Kidney (tissue), 14 donors: Measurements from ENCODE around the gene LILRA6. TPM values are rescaled to one million over a fixed set of nuclear protein-coding genes. Genes with fewer than 3 reads are reported as not detected.
A peak's percentile ranks its signal among the peaks of the same experiment; 100 is the strongest.
"Not testable (repeated sequence)": the region's sequence is repeated elsewhere in the genome, so short reads cannot be mapped to it uniquely, and the experiment has no call there.

ENCODE experiments used
- DNase-seq, 5 donors: peaks; one replicate each; pipeline ENCODE4 v3.0.0-alpha.2; 2013 to 2020
- FAIRE-seq: peaks from 2 replicates; lab custom pipeline; 2012; peaks lifted over from hg19 to GRCh38; lab: Jason Lieb, UNC
- H3K27ac ChIP-seq, 2 donors: one replicate each; pipeline ENCODE4 v1.7.0; 2013; ENCODE audit warnings: low read depth in 2 of 2, low read length in 2 of 2, inconsistent platforms in 1 of 2
- H3K27me3 ChIP-seq: one replicate; pipeline ENCODE4 v1.7.1; 2013; ENCODE audit warnings: low read length, inconsistent platforms; ENCODE audit not compliant: control insufficient read depth, insufficient read depth
- H3K36me3 ChIP-seq, 3 donors: one replicate each; pipeline versions ENCODE4 v1.7.0 to v1.7.1; 2013; ENCODE audit warnings: low read length in 3 of 3, control low read depth in 1 of 3, inconsistent platforms in 1 of 3; ENCODE audit not compliant: insufficient read depth in 3 of 3, control insufficient read depth in 2 of 3
- H3K4me1 ChIP-seq, 3 donors: one replicate each; pipeline versions ENCODE4 v1.7.0 to v1.7.1; 2013; ENCODE audit warnings: low read length in 3 of 3, inconsistent platforms in 1 of 3, low read depth in 1 of 3; ENCODE audit not compliant: control insufficient read depth in 2 of 3, insufficient read depth in 2 of 3
- H3K4me3 ChIP-seq, 3 donors: one replicate each; pipeline versions ENCODE4 v1.7.0 to v1.8.1; 2013; ENCODE audit warnings: low read length in 3 of 3, control low read depth in 1 of 3, inconsistent platforms in 1 of 3
- H3K9ac ChIP-seq, 3 donors: one replicate each; pipeline versions ENCODE4 v1.7.0 to v1.7.1; 2013; ENCODE audit warnings: low read length in 3 of 3, control low read depth in 1 of 3, inconsistent platforms in 1 of 3
- H3K9me3 ChIP-seq, 3 donors: one replicate each; pipeline versions ENCODE4 v1.7.0 to v1.7.1; 2013; ENCODE audit warnings: low read length in 3 of 3, control low read depth in 1 of 3, inconsistent platforms in 1 of 3; ENCODE audit not compliant: control insufficient read depth in 2 of 3, insufficient read depth in 1 of 3
- intact Hi-C: fragments of 100-400 bp; cut with DNase I; formaldehyde crosslinking; loops from one replicate; pipeline ENCODE4 v1.11.1; 2022
- polyA plus RNA-seq: library from polyadenylated mRNA; stranded (reverse); fragments of 350-450 nt; fragmentation: Illumina TruSeq; extraction: RNeasy Lipid Tissue Mini Kit (QIAGEN cat#74804); gene quantifications from one replicate; pipeline ENCODE4 v1.2.3, GENCODE V29; 2014; ENCODE audit warnings: low read depth, low replicate concordance; ENCODE audit not compliant: insufficient read depth
- total RNA-seq: library from RNA; stranded (reverse); fragmentation: NEBNext Ultra II Directional; extraction: Animal tissue kit (Norgen Biotek cat#: 25700); gene quantifications from one replicate; pipeline ENCODE4 v1.2.1, GENCODE V29; 2021
- TF ChIP-seq, protein P1 (sequence below): IDR thresholded peaks from 3 replicates; pipeline ENCODE4 v1.5.1; 2012; ENCODE audit warnings: mild to moderate bottlenecking, moderate library complexity, borderline replicate concordance; ENCODE audit not compliant: insufficient read depth; ENCODE audit errors: extremely low read depth
- donor health status: control.
- donor health status: control.
- donor health status: control.
- donor health status: control.
- donor health status: control.
- donor health status: DM: yes; HTN: yes; CAD: no.
- donor health status: Normal renal cell carcinoma (clear cell type).

LILRA6 gene
- total and polyA plus RNA-seq, 2 donors from 2014 or later: 2.9 TPM; not detected in 1

DNA sequence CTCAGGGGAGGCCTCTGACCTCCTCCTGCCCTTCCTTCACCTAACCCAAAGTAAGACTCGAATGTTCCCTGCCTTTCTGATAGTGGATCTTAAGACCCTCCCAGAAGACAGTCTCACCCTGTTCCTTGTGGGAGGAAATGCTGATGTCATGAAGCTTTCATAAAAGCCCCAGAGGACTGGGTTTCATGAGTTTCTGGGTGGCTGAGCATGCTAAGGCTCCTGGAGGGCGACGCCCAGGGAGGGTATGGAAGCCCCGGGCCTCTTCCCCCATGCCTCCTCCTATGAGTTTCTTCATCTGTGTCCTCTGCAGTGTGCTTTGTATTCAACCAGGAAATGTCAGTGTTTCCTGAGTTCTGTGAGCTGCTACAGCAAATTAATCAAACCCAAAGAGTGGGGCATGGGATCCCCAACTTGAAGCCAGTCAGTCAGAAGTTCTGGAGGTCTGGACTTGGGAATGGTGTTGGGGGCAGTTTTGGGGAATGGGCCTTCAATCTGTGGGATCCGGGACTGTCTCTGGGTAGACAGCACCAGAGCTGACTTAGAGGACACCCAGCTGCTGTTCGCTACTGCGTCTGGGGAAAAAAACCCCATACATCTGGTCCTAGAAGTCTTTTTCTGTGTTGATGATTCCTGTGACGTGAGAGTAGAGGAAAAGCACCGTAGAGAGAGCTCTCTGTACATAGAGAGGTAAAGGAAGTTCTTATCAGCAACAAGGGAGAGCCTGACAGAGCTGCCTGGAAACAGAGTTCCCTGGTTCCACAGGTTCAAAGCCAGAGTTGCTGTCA, 40.3 kb upstream of the LILRA6 start:
- intact Hi-C loops: no loop called here
- Histone ChIP-seq H3K9ac (no peak overlapping the region), H3K4me1 (no peaks in the 10 kb centered on the region), H3K36me3 (no peaks in the 10 kb centered on the region), H3K4me3 (no peak overlapping the region), H3K27ac (no peak overlapping the region), H3K27me3 (no peaks in the 10 kb centered on the region), H3K9me3 (no peaks in the 10 kb centered on the region)
- no peak for FAIRE-seq
- TF ChIP-seq, protein P1, sequence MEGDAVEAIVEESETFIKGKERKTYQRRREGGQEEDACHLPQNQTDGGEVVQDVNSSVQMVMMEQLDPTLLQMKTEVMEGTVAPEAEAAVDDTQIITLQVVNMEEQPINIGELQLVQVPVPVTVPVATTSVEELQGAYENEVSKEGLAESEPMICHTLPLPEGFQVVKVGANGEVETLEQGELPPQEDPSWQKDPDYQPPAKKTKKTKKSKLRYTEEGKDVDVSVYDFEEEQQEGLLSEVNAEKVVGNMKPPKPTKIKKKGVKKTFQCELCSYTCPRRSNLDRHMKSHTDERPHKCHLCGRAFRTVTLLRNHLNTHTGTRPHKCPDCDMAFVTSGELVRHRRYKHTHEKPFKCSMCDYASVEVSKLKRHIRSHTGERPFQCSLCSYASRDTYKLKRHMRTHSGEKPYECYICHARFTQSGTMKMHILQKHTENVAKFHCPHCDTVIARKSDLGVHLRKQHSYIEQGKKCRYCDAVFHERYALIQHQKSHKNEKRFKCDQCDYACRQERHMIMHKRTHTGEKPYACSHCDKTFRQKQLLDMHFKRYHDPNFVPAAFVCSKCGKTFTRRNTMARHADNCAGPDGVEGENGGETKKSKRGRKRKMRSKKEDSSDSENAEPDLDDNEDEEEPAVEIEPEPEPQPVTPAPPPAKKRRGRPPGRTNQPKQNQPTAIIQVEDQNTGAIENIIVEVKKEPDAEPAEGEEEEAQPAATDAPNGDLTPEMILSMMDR: no peak
- DNase-seq: peak in 2 of 5 donors; percentile 28 to 33

GRCh38 chr19:54281729-54282075, 39.1 kb upstream of the LILRA6 start:
- H3K4me1 ChIP-seq, H3K27ac ChIP-seq, FAIRE-seq, DNase-seq, H3K36me3 ChIP-seq, H3K27me3 ChIP-seq, H3K9ac ChIP-seq, H3K9me3 ChIP-seq, intact Hi-C loops, H3K4me3 ChIP-seq: not testable (repeated sequence)

- TF ChIP-seq, protein P1: no peak
- no peak within 1 kb of the TSS for H3K9ac ChIP-seq
- no peak within 1 kb of the TSS for H3K27ac ChIP-seq
- H3K4me3 ChIP-seq: no peak within 1 kb of the TSS
- H3K9me3 ChIP-seq: no peaks in the 10 kb centered on the region
- H3K27me3 ChIP-seq: no peaks in the 10 kb centered on the region
- no peaks in the 10 kb centered on the region for H3K4me1 ChIP-seq
- FAIRE-seq (no peak), DNase-seq (no peak)
- intact Hi-C loops: no loop called here
- H3K36me3 ChIP-seq: no peaks in the 10 kb centered on the region
These were observed 38.6 kb upstream of the LILRA6 start, which contains the start of gene LILRB2 for GRCh38 chr19:54281007-54281728. Gene LILRB2 (minus strand): TSS chr19:54281110. CDS start chr19:54280496, 614 bp downstream.

- not testable (repeated sequence) for H3K27me3 ChIP-seq
- DNase-seq: peak in 1 of 5 donors; percentile 5
These were observed 37.9 kb upstream of the LILRA6 start for GRCh38 chr19:54280441-54280840.

DNA sequence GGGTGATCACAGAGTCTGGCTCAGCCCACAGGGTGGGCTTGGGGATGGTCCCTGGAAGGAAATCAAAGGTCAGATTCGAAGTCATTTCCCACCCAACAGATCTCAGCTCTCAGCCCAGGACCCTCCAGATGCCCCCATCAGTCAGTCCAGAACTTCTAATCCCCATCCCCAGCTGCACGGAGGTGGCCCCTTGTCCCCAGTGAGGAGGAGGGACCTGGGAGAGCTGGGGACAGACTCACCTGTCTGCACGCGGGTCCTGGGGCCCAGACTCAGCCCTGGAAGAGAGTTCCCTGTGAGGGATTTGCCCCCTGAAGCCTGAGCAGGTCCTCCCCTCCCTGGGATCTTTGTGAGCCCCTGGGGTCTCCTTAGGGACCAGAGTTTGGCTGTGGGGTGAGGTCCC, 37.4 kb upstream of the LILRA6 start:
- intact Hi-C loops, H3K9ac ChIP-seq, H3K36me3 ChIP-seq, FAIRE-seq, H3K9me3 ChIP-seq, H3K27ac ChIP-seq, DNase-seq, H3K4me3 ChIP-seq, H3K4me1 ChIP-seq, H3K27me3 ChIP-seq: not testable (repeated sequence)

More at GRCh38 chr19:54280441-54280840, 37.9 kb upstream of the LILRA6 start:
- H3K9ac ChIP-seq, H3K4me1 ChIP-seq, H3K36me3 ChIP-seq, intact Hi-C loops, FAIRE-seq, H3K9me3 ChIP-seq, H3K27ac ChIP-seq, H3K4me3 ChIP-seq: not testable (repeated sequence)
